GM12864 (cell line): ENCODE measurements around the gene SLX4IP.

Experiments
- DNase-seq: peaks from one replicate; pipeline ENCODE4 v3.0.0-alpha.2; 2011; ENCODE audit warnings: low read depth
- H3K4me3 ChIP-seq: 2 replicates; pipeline ENCODE4 v1.5.1; 2011; ENCODE audit warnings: mild to moderate bottlenecking, low read depth, low read length, control low read depth
- CTCF ChIP-seq: IDR thresholded peaks from 2 replicates; pipeline ENCODE4 v1.5.1; 2011; ENCODE audit warnings: low read depth, mild to moderate bottlenecking, moderate library complexity, low read length, control low read depth, inconsistent platforms; ENCODE audit errors: missing control alignments

SLX4IP gene

GRCh38 chr20:10633718-10634117 is 198.6 kb downstream of the SLX4IP start:
- DNase-seq = no peak
- no peak for TF ChIP-seq CTCF
- H3K4me3 ChIP-seq = no peak overlapping the region

GRCh38 chr20:10634211-10634610 is 199.1 kb downstream of the SLX4IP start:
- TF ChIP-seq CTCF = no peak
- no peak overlapping the region for H3K4me3 ChIP-seq
- DNase-seq = no peak

GRCh38 chr20:10634683-10635411 is 199.7 kb downstream of the SLX4IP start:
- TF ChIP-seq CTCF = no peak
- no peak overlapping the region for H3K4me3 ChIP-seq
- DNase-seq = no peak

- DNase-seq = no peak
- no peak overlapping the region for H3K4me3 ChIP-seq
- TF ChIP-seq CTCF = no peak
These were observed 200.5 kb downstream of the SLX4IP start for GRCh38 chr20:10635476-10636208.

GRCh38 chr20:10636326-10636818 is 201.3 kb downstream of the SLX4IP start:
- no peak for DNase-seq
- no peak overlapping the region for H3K4me3 ChIP-seq

GRCh38 chr20:10637031-10637559 is 202.0 kb downstream of the SLX4IP start:
- DNase-seq = no peak
- TF ChIP-seq CTCF = no peak
- H3K4me3 ChIP-seq = no peak overlapping the region

More at GRCh38 chr20:10636326-10636818, 201.3 kb downstream of the SLX4IP start:
- TF ChIP-seq CTCF = no peak
